H1 (cell line): Measurements from ENCODE around the gene MEGF9.

Experiments used
- EP300 ChIP-seq, 2 experiments: IDR thresholded peaks; 1 replicate in 1 of 2; 2 replicates in 1 of 2; pipeline ENCODE4 v1.6.1; 2011 to 2012; ENCODE audit warnings: low read depth in 2 of 2, low read length in 2 of 2, mild to moderate bottlenecking in 2 of 2, borderline replicate concordance in 1 of 2, inconsistent platforms in 1 of 2, moderate library complexity in 1 of 2
- EZH2 ChIP-seq: fragments of 200-600 bp; sonication (generic); IDR thresholded peaks from 2 replicates; pipeline ENCODE4 v1.7.1; 2012; ENCODE audit warnings: low read depth, mild to moderate bottlenecking, moderate library complexity, low read length, inconsistent platforms; ENCODE audit not compliant: severe bottlenecking
- KDM1A ChIP-seq: fragments of 200-600, 300-600 bp; sonication (generic); IDR thresholded peaks from 2 replicates; pipeline ENCODE4 v1.7.1; 2016; ENCODE audit warnings: mild to moderate bottlenecking, low read length, borderline replicate concordance
- POLR2A ChIP-seq, 2 experiments: IDR thresholded peaks; 1 replicate in 1 of 2; 2 replicates in 1 of 2; pipeline ENCODE4 v1.6.1; 2011; ENCODE audit warnings: low read depth in 2 of 2, low read length in 2 of 2, mild to moderate bottlenecking in 2 of 2; ENCODE audit errors: control extremely low read depth in 1 of 2
- POLR2AphosphoS5 ChIP-seq: IDR thresholded peaks from 2 replicates; pipeline ENCODE4 v1.6.1; 2011; ENCODE audit warnings: low read depth, low read length
- SIN3A ChIP-seq, 2 experiments: IDR thresholded peaks in 1 of 2; conservative IDR thresholded peaks in 1 of 2; 2 replicates each; pipeline ENCODE4 v1.6.1; 2011 to 2012; ENCODE audit warnings: low read length in 2 of 2, improper control_type of control experiment in 1 of 2, low read depth in 1 of 2, mild to moderate bottlenecking in 1 of 2
- SIX5 ChIP-seq: IDR thresholded peaks from 2 replicates; pipeline ENCODE4 v1.6.1; 2011; ENCODE audit warnings: mild to moderate bottlenecking, low read depth, low read length
- SP1 ChIP-seq: IDR thresholded peaks from 2 replicates; pipeline ENCODE4 v1.6.1; 2011; ENCODE audit warnings: low read depth, low read length
- TAF1 ChIP-seq: IDR thresholded peaks from 2 replicates; pipeline ENCODE4 v1.6.1; 2011; ENCODE audit warnings: mild to moderate bottlenecking, low read depth, low read length
- TF ChIP-seq, protein P1 (sequence below), 3 experiments: IDR thresholded peaks; 1 replicate in 2 of 3; 2 replicates in 1 of 3; pipeline versions ENCODE4 v1.5.1 to v1.6.1; 2011; ENCODE audit warnings: low read length in 3 of 3, mild to moderate bottlenecking in 3 of 3, inconsistent platforms in 2 of 3, low read depth in 1 of 3, moderate library complexity in 1 of 3; ENCODE audit not compliant: insufficient read depth in 1 of 3; ENCODE audit errors: control extremely low read depth in 1 of 3
- TF ChIP-seq, protein P2 (sequence below): IDR thresholded peaks from 2 replicates; pipeline ENCODE4 v1.6.1; 2012; ENCODE audit warnings: inconsistent platforms

DNA sequence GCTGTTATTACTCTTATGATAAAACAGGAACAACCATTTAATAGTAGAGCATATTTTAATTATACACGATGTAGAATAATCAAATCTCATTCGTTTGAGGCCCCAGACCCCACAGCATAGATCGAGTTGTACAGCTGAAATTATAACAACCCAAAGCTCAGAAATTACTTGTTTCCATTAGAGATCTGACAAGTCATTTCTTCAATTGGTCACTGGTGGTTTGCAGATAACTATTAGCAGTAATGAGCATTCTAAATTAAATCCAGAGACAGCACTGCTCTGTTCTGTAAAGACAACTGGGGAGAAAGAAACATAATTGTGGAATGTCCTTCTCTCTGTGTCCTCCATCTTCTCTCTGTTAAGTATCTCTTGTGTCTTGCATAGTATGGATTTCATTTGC lies 147.2 kb downstream of the MEGF9 start:
- TF ChIP-seq SIN3A (conservative IDR thresholded peaks at IDR 0.05 in 1 of 2, IDR thresholded peaks at IDR 0.05 in 1 of 2; ENCODE audit: low read depth in 1 of 2, low read length in 2 of 2) (no peak), TAF1 (no peak), EZH2 (no peak), EP300 (IDR thresholded peaks at IDR 0.05; ENCODE audit: borderline replicate concordance in 1 of 2, low read depth in 2 of 2, low read length in 2 of 2) (no peak), POLR2A (IDR thresholded peaks at IDR 0.05; ENCODE audit: control extremely low read depth in 1 of 2, low read depth in 2 of 2, low read length in 2 of 2) (no peak), POLR2AphosphoS5 (no peak), SP1 (no peak), KDM1A (no peak), SIX5 (no peak)
- TF ChIP-seq, protein P1, sequence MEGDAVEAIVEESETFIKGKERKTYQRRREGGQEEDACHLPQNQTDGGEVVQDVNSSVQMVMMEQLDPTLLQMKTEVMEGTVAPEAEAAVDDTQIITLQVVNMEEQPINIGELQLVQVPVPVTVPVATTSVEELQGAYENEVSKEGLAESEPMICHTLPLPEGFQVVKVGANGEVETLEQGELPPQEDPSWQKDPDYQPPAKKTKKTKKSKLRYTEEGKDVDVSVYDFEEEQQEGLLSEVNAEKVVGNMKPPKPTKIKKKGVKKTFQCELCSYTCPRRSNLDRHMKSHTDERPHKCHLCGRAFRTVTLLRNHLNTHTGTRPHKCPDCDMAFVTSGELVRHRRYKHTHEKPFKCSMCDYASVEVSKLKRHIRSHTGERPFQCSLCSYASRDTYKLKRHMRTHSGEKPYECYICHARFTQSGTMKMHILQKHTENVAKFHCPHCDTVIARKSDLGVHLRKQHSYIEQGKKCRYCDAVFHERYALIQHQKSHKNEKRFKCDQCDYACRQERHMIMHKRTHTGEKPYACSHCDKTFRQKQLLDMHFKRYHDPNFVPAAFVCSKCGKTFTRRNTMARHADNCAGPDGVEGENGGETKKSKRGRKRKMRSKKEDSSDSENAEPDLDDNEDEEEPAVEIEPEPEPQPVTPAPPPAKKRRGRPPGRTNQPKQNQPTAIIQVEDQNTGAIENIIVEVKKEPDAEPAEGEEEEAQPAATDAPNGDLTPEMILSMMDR (IDR thresholded peaks at IDR 0.05; ENCODE audit: control extremely low read depth in 1 of 3, insufficient read depth in 1 of 3, low read depth in 1 of 3, low read length in 3 of 3) = no peak
- TF ChIP-seq, protein P2, sequence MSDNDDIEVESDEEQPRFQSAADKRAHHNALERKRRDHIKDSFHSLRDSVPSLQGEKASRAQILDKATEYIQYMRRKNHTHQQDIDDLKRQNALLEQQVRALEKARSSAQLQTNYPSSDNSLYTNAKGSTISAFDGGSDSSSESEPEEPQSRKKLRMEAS = no peak
